NT2/D1 (cell line): ENCODE results near the gene ADCY10.
"Not testable (repeated sequence)": the region's sequence is repeated elsewhere in the genome, so short reads cannot be mapped to it uniquely, and the experiment has no call there.

Experiments used
- SUZ12 ChIP-seq: IDR thresholded peaks from 2 replicates; pipeline ENCODE4 v1.6.1; 2011; ENCODE audit not compliant: insufficient read length, insufficient read depth; ENCODE audit errors: extremely low read depth
- ZNF274 ChIP-seq: IDR thresholded peaks from 2 replicates; pipeline ENCODE4 v1.6.1; 2011; ENCODE audit warnings: mild to moderate bottlenecking, low read depth, low read length

DNA sequence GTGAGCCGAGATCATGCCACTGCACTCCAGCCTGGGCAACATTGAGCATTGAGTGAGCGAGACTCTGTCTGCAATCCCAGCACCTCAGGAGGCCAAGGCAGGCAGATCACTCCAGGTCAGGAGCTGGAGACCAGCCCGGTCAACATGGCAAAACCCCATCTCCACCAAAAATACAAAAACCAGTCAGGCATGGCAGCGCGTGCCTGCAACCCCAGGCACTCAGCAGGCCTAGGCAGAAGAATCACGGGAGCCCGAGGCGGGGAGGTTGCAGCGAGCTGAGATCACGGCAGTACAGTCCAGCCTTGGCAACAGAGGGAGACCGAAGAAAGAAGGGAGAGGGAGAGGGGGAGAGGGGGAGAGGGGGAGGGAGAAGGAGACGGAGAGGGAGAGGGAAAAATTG is 107.3 kb downstream of the ADCY10 start:
- not testable (repeated sequence) for TF ChIP-seq SUZ12, ZNF274
